LNCaP clone FGC (cell line): Measurements from ENCODE around the gene CLCN6.

Source experiments
- DNase-seq: peaks from one replicate; pipeline ENCODE4 v3.0.0-alpha.2; 2011; ENCODE audit warnings: low read depth
- H3K4me3 ChIP-seq: 2 replicates; pipeline ENCODE4 v1.5.1; 2011; ENCODE audit warnings: mild to moderate bottlenecking, low read depth, low read length, control low read depth
- CTCF ChIP-seq: IDR thresholded peaks from 2 replicates; pipeline ENCODE4 v1.5.1; 2012; ENCODE audit warnings: mild to moderate bottlenecking; ENCODE audit not compliant: control insufficient read depth, insufficient read depth; ENCODE audit errors: extremely low read depth

Gene CLCN6

GRCh38 chr1:11874624-11875023, 68.6 kb downstream of the CLCN6 start:
- DNase-seq: no peak
- no peak overlapping the region for H3K4me3 ChIP-seq
- TF ChIP-seq CTCF: no peak

- H3K4me3 ChIP-seq: no peak overlapping the region
- TF ChIP-seq CTCF: no peak
- DNase-seq: no peak
Measured at GRCh38 chr1:11875094-11875493, 69.1 kb downstream of the CLCN6 start.

- no peak for DNase-seq
- no peak overlapping the region for H3K4me3 ChIP-seq
- no peak for TF ChIP-seq CTCF
Measured at GRCh38 chr1:11877074-11877473, 71.1 kb downstream of the CLCN6 start.

GRCh38 chr1:11878081-11878890, 72.3 kb downstream of the CLCN6 start:
- no peak for DNase-seq
- TF ChIP-seq CTCF: no peak
- H3K4me3 ChIP-seq: no peak overlapping the region

GRCh38 chr1:11878891-11879190, 72.8 kb downstream of the CLCN6 start:
- DNase-seq: no peak
- no peak overlapping the region for H3K4me3 ChIP-seq
- TF ChIP-seq CTCF: no peak

GRCh38 chr1:11879311-11880180, 73.6 kb downstream of the CLCN6 start:
- TF ChIP-seq CTCF: no peak
- H3K4me3 ChIP-seq: no peak overlapping the region
- DNase-seq: no peak
